ENCODE results near the gene HEXIM2.

The HEXIM2 gene

DNA sequence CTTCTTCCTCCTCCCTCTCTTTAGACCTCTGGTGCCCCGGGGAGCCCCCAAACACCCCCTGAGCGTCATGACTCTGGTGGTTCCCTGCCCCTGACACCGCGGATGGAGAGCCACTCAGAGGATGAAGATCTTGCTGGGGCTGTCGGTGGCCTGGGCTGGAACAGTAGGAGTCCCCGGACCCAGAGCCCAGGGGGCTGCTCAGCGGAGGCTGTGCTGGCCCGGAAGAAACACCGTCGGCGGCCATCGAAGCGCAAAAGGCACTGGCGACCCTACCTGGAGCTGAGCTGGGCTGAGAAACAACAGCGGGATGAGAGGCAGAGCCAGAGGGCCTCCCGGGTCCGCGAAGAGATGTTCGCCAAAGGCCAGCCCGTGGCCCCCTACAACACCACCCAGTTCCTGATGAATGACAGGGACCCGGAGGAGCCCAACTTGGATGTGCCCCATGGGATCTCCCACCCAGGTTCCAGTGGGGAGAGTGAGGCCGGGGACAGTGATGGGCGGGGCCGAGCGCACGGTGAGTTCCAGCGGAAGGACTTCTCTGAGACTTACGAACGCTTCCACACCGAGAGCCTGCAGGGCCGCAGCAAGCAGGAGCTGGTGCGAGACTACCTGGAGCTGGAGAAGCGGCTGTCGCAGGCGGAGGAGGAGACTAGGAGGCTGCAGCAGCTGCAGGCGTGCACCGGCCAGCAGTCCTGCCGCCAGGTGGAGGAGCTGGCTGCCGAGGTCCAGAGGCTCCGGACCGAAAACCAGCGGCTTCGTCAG is 7.5 kb downstream of the HEXIM2 start:
- no peak for DNase-seq
- Histone ChIP-seq H3K18ac (ENCODE audit: low read depth in 1 of 2, low read length in 2 of 2) (no peak overlapping the region), H2BK12ac (ENCODE audit: low read length in 2 of 2) (no peak overlapping the region), H3K79me1 (replicated peaks; ENCODE audit: low read length, poor library complexity, severe bottlenecking) (peaks cover 2% of the 10 kb centered on the region), H3K27me3 (ENCODE audit: control insufficient read depth in 1 of 2, insufficient read depth in 1 of 2, low read length in 2 of 2) (no peaks in the 10 kb centered on the region), H4K91ac (ENCODE audit: low read length) (no peak overlapping the region), H2BK5ac (ENCODE audit: low read depth, low read length, poor library complexity, severe bottlenecking) (no peak overlapping the region), H3K4me1 (ENCODE audit: control insufficient read depth, insufficient read depth, low read depth, low read length) (peaks cover 33% of the 10 kb centered on the region), H3K4me3 (ENCODE audit: insufficient read depth in 1 of 2, low read depth in 1 of 2, low read length in 2 of 2) (no peak overlapping the region), H3K4me2 (ENCODE audit: low read length, poor library complexity, severe bottlenecking) (no peak overlapping the region), H2AK5ac (ENCODE audit: low read length, severe bottlenecking) (no peak overlapping the region), H3K9ac (ENCODE audit: low read length) (no peak overlapping the region), H3K14ac (ENCODE audit: low read length in 2 of 2) (no peak overlapping the region), H2AFZ (ENCODE audit: low read depth, low read length) (no peak overlapping the region), H3K9me3 (ENCODE audit: control insufficient read depth, low read length) (no peaks in the 10 kb centered on the region), H3K27ac (ENCODE audit: low read length, poor library complexity, severe bottlenecking) (no peak overlapping the region), H2BK120ac (ENCODE audit: low read depth, low read length) (no peak overlapping the region), H3K4ac (ENCODE audit: low read depth in 1 of 2, low read length in 2 of 2) (no peak overlapping the region), H2BK15ac (ENCODE audit: low read depth, poor library complexity, severe bottlenecking) (no peak overlapping the region), H3K36me3 (ENCODE audit: control insufficient read depth in 1 of 2, insufficient read depth in 2 of 2, low read depth in 1 of 2, low read length in 2 of 2) (peaks cover 17 to 18% of the 10 kb centered on the region in 2 experiments), H3K23ac (ENCODE audit: low read length in 2 of 2) (no peak overlapping the region), H4K8ac (ENCODE audit: low read length) (no peak overlapping the region)
- 94% methylated on average over 43 of the region's 43 CpGs for WGBS

DNA sequence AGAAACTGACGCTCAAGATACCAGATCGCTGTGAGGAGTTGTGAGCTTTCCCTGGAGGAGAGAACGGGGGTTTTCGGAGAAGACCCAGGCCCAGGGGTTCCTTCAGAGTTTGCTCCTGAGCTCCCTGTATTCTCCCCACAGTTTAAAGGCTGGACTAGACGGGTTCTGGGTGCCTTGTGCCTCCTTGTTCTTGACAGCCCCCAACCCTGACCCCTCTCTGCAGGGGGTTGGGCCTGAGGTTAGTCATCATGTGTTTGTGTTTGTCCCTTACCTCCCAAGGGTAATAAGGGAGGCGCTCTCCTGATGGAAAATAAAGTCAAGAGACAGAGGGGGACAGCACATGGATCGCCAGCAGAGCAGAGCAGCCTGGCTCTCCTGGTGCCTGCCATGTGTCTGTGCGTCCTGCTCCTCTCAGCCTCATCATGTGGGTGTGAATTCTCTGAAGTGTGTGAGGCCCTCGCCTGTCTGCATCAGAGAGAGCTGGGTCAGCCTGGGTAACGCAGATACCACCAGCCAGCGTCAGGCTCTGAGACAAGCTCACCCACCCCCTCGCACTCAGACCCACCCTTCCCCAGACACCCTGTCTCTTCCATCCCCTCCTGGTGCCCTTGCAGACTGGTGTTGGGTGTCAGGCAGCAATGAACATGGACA is 8.7 kb downstream of the HEXIM2 start:
- H2BK12ac ChIP-seq (ENCODE audit: low read length in 2 of 2), result no peak overlapping the region
- WGBS, result 87% methylated on average over 9 of the region's 12 CpGs

DNA sequence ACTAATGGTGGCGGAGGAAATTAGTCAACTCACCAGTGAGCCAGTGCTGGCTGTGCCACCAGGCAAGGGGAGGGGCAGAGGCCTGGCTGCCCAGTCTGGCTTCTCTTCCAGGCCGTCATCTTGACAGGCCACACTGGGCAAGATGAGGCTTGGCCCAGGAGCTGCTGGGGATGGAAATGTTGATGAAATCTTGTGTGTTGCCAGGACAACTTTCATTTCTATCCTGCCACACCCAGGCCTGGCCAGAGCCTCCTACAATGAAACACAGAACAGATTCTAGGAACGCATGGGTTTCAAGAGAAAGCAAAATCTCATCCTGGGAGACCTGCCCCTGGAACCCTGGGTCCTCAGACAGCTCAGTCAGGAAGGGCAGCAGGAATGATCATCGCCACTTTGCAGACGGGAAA is 9.3 kb downstream of the HEXIM2 start:
- WGBS, result 79% methylated on average over 5 of the region's 5 CpGs

More for the DNA sequence above, 8.7 kb downstream of the HEXIM2 start:
- Histone ChIP-seq H4K8ac (ENCODE audit: low read length) (peak overlapping the region; percentile 54), H3K14ac (ENCODE audit: low read length in 2 of 2) (peak overlapping the region in 1 of 2 experiments; percentile 38), H3K4me3 (ENCODE audit: insufficient read depth in 1 of 2, low read depth in 1 of 2, low read length in 2 of 2) (no peak overlapping the region), H2AFZ (ENCODE audit: low read depth, low read length) (no peak overlapping the region), H3K27me3 (ENCODE audit: control insufficient read depth in 1 of 2, insufficient read depth in 1 of 2, low read length in 2 of 2) (no peaks in the 10 kb centered on the region), H2BK120ac (ENCODE audit: low read depth, low read length) (no peak overlapping the region), H3K36me3 (ENCODE audit: control insufficient read depth in 1 of 2, insufficient read depth in 2 of 2, low read depth in 1 of 2, low read length in 2 of 2) (peaks cover 9 to 13% of the 10 kb centered on the region in 2 experiments), H3K4ac (ENCODE audit: low read depth in 1 of 2, low read length in 2 of 2) (peak overlapping the region in 1 of 2 experiments; percentile 12), H3K23ac (ENCODE audit: low read length in 2 of 2) (no peak overlapping the region), H2BK15ac (ENCODE audit: low read depth, poor library complexity, severe bottlenecking) (no peak overlapping the region), H2AK5ac (ENCODE audit: low read length, severe bottlenecking) (peak overlapping the region; percentile 70), H4K91ac (ENCODE audit: low read length) (peak overlapping the region; percentile 23), H2BK5ac (ENCODE audit: low read depth, low read length, poor library complexity, severe bottlenecking) (no peak overlapping the region), H3K18ac (ENCODE audit: low read depth in 1 of 2, low read length in 2 of 2) (no peak overlapping the region), H3K9ac (ENCODE audit: low read length) (peak overlapping the region; percentile 94), H3K9me3 (ENCODE audit: control insufficient read depth, low read length) (no peaks in the 10 kb centered on the region), H3K4me1 (ENCODE audit: control insufficient read depth, insufficient read depth, low read depth, low read length) (peaks cover 30% of the 10 kb centered on the region), H3K4me2 (ENCODE audit: low read length, poor library complexity, severe bottlenecking) (no peak overlapping the region), H3K79me1 (replicated peaks; ENCODE audit: low read length, poor library complexity, severe bottlenecking) (no peaks in the 10 kb centered on the region), H3K27ac (ENCODE audit: low read length, poor library complexity, severe bottlenecking) (peak overlapping the region; percentile 81)
- DNase-seq, result no peak

More for the DNA sequence above, 9.3 kb downstream of the HEXIM2 start:
- Histone ChIP-seq H2AK5ac (ENCODE audit: low read length, severe bottlenecking) (peak overlapping the region; percentile 70), H3K23ac (ENCODE audit: low read length in 2 of 2) (no peak overlapping the region), H3K18ac (ENCODE audit: low read depth in 1 of 2, low read length in 2 of 2) (peak overlapping the region; percentile 71 to 81), H2BK12ac (ENCODE audit: low read length in 2 of 2) (peak overlapping the region in 1 of 2 experiments; percentile 33), H2BK5ac (ENCODE audit: low read depth, low read length, poor library complexity, severe bottlenecking) (peak overlapping the region; percentile 88), H2BK15ac (ENCODE audit: low read depth, poor library complexity, severe bottlenecking) (no peak overlapping the region), H3K4me3 (ENCODE audit: insufficient read depth in 1 of 2, low read depth in 1 of 2, low read length in 2 of 2) (peak overlapping the region in 1 of 2 experiments; percentile 79), H2BK120ac (ENCODE audit: low read depth, low read length) (no peak overlapping the region), H2AFZ (ENCODE audit: low read depth, low read length) (no peak overlapping the region), H3K9me3 (ENCODE audit: control insufficient read depth, low read length) (no peaks in the 10 kb centered on the region), H3K27me3 (ENCODE audit: control insufficient read depth in 1 of 2, insufficient read depth in 1 of 2, low read length in 2 of 2) (no peaks in the 10 kb centered on the region), H3K4ac (ENCODE audit: low read depth in 1 of 2, low read length in 2 of 2) (peak overlapping the region in 1 of 2 experiments; percentile 29), H3K27ac (ENCODE audit: low read length, poor library complexity, severe bottlenecking) (peak overlapping the region; percentile 81), H3K79me1 (replicated peaks; ENCODE audit: low read length, poor library complexity, severe bottlenecking) (no peaks in the 10 kb centered on the region), H4K8ac (ENCODE audit: low read length) (peak overlapping the region; percentile 97), H3K9ac (ENCODE audit: low read length) (peak overlapping the region; percentile 94), H3K14ac (ENCODE audit: low read length in 2 of 2) (no peak overlapping the region), H4K91ac (ENCODE audit: low read length) (peak overlapping the region; percentile 23), H3K36me3 (ENCODE audit: control insufficient read depth in 1 of 2, insufficient read depth in 2 of 2, low read depth in 1 of 2, low read length in 2 of 2) (peaks cover 9 to 13% of the 10 kb centered on the region in 2 experiments), H3K4me2 (ENCODE audit: low read length, poor library complexity, severe bottlenecking) (peak overlapping the region; percentile 23), H3K4me1 (ENCODE audit: control insufficient read depth, insufficient read depth, low read depth, low read length) (peaks cover 30% of the 10 kb centered on the region)
- peak; percentile 71 for DNase-seq
